Skeletal muscle tissue (tissue), 4 donors: ENCODE measurements around the gene ESRRB. TPM values are rescaled to one million over a fixed set of nuclear protein-coding genes. Genes with fewer than 3 reads are reported as not detected.

ENCODE experiments used
- H3K27ac ChIP-seq: one replicate; pipeline ENCODE4 v1.7.0; 2013; ENCODE audit warnings: mild to moderate bottlenecking, low read depth, low read length, inconsistent platforms
- H3K27me3 ChIP-seq, 3 donors: one replicate each; pipeline ENCODE4 v1.7.0; 2013; ENCODE audit warnings: low read length in 3 of 3; ENCODE audit not compliant: control insufficient read depth in 3 of 3, insufficient read depth in 3 of 3
- H3K36me3 ChIP-seq, 3 donors: one replicate each; pipeline ENCODE4 v1.7.0; 2013; ENCODE audit warnings: low read length in 3 of 3; ENCODE audit not compliant: control insufficient read depth in 3 of 3, insufficient read depth in 3 of 3
- H3K4me1 ChIP-seq, 3 donors: one replicate each; pipeline ENCODE4 v1.7.0; 2013; ENCODE audit warnings: low read length in 3 of 3, mild to moderate bottlenecking in 3 of 3; ENCODE audit not compliant: control insufficient read depth in 3 of 3, insufficient read depth in 3 of 3
- H3K4me3 ChIP-seq, 3 donors: one replicate each; pipeline ENCODE4 v1.7.0; 2013; ENCODE audit warnings: low read length in 3 of 3
- H3K9ac ChIP-seq, 3 donors: one replicate each; pipeline ENCODE4 v1.7.0; 2013; ENCODE audit warnings: low read length in 3 of 3, mild to moderate bottlenecking in 3 of 3, moderate library complexity in 2 of 3, low read depth in 1 of 3
- H3K9me3 ChIP-seq, 3 donors: one replicate each; pipeline ENCODE4 v1.7.0; 2013; ENCODE audit warnings: low read length in 3 of 3; ENCODE audit not compliant: control insufficient read depth in 3 of 3
- total RNA-seq: library from RNA; depleted of rRNA; stranded (reverse); fragments of >200 nt; gene quantifications from one replicate; pipeline ENCODE4 v1.2.3, GENCODE V29; 2014
- donor health status: Osteomylitis.

Gene ESRRB
- total RNA-seq, 1 donor from 2014 or later: 1.6 TPM

DNA sequence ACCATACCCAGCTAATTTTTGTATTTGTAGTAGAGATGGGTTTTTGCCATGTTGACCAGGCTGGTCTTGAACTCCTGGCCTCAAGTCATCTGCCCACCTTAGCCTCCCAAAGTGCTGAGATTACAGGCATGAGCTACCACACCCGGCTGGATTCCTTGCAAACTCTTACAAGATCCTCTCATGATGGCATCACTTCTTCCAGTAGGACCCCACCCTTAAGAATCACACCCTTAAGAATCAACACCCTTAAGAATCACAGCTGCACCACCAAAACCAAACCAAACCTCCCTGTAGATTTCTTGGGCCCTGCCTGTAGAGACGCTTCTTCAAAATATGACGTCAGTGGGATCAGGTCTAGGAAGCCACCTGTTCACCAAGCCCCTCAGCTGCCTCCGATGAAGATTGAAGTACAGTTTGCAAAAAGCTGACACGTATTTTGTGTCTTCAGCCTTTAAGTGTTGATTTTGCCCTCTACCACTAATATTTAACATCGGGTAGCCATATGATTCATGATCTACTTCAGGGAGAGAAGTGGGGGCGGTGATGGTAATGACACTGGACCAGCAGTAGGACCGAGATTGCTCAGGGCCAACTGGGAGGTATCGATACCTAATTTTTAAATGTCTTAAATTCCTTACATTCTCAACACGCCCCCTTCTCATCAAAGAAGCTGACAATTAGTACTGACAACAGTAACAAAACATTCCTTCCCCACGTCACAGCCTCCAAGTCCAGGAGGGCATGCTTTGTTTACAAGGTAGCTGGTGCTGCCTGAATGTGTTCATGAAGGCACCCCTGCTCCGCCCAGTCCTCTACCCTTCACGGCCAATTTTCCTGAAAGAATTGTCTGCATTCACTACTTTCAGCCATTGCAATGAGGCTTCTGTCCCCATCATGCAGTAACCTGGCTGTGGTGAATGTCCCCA lies 57.2 kb downstream of the ESRRB start:
- Histone ChIP-seq H3K27me3 (no peaks in the 10 kb centered on the region), H3K4me3 (no peak overlapping the region), H3K4me1 (no peaks in the 10 kb centered on the region), H3K36me3 (no peaks in the 10 kb centered on the region), H3K9me3 (no peaks in the 10 kb centered on the region), H3K9ac (no peak overlapping the region), H3K27ac (no peak overlapping the region)

DNA sequence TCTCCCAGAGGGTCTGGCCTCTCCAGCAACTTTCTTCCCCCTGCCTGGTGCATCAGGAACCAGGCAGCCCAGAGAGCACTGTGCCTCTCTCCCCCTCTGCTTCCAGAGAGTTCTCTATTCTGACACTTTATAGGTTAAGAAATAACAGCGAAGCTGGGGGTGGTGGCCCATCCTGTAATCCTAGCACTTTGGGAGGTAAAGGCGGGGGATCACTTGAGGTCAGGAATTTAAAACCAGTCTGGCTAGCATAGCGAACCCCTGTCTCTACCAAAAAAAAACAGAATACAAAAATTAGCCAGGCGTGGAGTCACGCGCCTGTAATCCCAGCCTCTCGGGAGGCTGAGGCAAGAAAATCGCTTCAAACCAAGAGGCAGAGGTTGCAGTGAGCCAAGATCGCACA lies 58.3 kb downstream of the ESRRB start:
- Histone ChIP-seq H3K36me3 (no peaks in the 10 kb centered on the region), H3K4me3 (no peak overlapping the region), H3K27me3 (no peaks in the 10 kb centered on the region), H3K9ac (no peak overlapping the region), H3K27ac (no peak overlapping the region), H3K9me3 (no peaks in the 10 kb centered on the region), H3K4me1 (no peaks in the 10 kb centered on the region)

DNA sequence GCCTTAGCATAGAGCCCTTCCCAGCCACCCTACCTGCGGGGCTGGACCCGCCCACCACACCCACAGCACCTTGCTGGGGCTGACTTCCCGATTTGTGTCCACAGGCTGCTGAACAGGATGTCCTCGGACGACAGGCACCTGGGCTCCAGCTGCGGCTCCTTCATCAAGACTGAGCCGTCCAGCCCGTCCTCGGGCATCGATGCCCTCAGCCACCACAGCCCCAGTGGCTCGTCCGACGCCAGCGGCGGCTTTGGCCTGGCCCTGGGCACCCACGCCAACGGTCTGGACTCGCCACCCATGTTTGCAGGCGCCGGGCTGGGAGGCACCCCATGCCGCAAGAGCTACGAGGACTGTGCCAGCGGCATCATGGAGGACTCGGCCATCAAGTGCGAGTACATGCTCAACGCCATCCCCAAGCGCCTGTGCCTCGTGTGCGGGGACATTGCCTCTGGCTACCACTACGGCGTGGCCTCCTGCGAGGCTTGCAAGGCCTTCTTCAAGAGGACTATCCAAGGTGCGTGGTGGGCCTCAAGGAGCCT lies 63.4 kb downstream of the ESRRB start:
- no peaks in the 10 kb centered on the region for H3K9me3 ChIP-seq
- peaks cover 0 to 7% (median 0%) of the 10 kb centered on the region in 3 donors for H3K36me3 ChIP-seq

DNA sequence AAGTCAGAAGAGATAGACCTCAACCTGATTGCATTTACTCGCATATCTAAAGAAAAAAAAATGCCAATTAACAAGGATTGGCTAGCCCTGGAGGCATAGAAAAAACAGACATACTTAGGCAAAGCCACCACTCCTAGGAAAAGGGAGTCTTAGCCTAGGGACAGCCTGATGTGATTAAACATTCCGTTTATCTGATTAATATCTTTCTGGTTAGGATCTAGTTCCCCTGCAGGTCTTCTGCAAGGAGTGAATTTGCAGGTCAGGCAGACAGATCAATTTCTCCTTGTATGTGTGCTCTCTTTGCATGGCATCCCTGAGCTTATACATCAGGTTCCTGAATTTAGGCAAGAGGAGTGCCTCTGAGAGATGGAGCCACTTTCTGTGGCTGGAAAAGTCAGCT lies 70.5 kb downstream of the ESRRB start:
- Histone ChIP-seq H3K27ac (no peak overlapping the region), H3K4me3 (no peak overlapping the region), H3K4me1 (no peaks in the 10 kb centered on the region), H3K27me3 (no peaks in the 10 kb centered on the region), H3K36me3 (peaks cover 0 to 6% (median 0%) of the 10 kb centered on the region in 3 donors), H3K9ac (no peak overlapping the region), H3K9me3 (no peaks in the 10 kb centered on the region)

More for the DNA sequence above, 63.4 kb downstream of the ESRRB start:
- H3K27me3 ChIP-seq: no peaks in the 10 kb centered on the region
- H3K4me1 ChIP-seq: no peaks in the 10 kb centered on the region
- H3K9ac ChIP-seq: no peak overlapping the region
- no peak overlapping the region for H3K4me3 ChIP-seq
- H3K27ac ChIP-seq: no peak overlapping the region

DNA sequence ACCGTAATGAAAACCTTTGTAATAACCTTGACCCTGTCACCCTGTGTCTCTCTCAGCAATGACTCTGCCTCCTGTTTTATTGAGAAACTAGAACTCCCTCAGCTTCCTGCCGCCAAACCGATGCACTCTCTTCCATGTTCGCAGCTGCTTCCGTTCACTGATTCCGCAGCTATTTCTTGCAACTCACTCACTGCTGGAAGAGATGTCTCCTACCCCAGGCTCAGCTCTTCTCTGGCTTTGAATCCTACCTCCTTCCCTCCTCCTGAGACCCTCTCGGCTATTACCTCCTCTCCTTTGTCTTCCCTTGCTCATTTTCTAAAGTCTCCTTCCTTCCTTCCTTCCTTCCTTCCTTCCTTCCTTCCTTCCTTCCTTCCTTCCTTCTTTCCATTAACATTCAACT lies 71.0 kb downstream of the ESRRB start:
- Histone ChIP-seq H3K27ac (no peak overlapping the region), H3K4me1 (no peaks in the 10 kb centered on the region), H3K27me3 (no peaks in the 10 kb centered on the region), H3K4me3 (no peak overlapping the region), H3K36me3 (peaks cover 0 to 3% (median 0%) of the 10 kb centered on the region in 3 donors), H3K9me3 (no peaks in the 10 kb centered on the region), H3K9ac (no peak overlapping the region)

DNA sequence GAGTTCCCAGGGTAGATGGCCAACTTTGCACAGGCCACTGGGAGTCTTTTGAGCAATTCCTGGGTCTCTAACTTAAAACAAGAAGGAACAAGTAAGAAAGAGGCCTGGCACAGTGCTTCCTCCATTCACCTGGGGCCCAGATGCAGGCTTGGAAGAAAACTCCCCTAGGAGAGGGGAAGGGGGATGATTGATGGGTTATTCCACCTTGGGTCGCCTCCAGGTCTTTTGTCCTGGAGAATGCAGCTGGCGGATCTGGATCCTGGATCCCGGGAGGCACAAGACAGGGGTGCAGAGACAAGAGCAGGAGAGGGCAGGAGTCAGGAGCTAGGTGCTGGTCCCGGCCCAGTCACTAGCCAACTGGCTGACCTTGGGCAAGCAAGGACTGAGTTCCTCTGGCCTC lies 74.5 kb downstream of the ESRRB start:
- Histone ChIP-seq H3K9me3 (no peaks in the 10 kb centered on the region), H3K4me1 (no peaks in the 10 kb centered on the region), H3K4me3 (no peak overlapping the region), H3K27ac (no peak overlapping the region), H3K9ac (no peak overlapping the region), H3K27me3 (no peaks in the 10 kb centered on the region), H3K36me3 (peaks cover 0 to 3% (median 0%) of the 10 kb centered on the region in 3 donors)

DNA sequence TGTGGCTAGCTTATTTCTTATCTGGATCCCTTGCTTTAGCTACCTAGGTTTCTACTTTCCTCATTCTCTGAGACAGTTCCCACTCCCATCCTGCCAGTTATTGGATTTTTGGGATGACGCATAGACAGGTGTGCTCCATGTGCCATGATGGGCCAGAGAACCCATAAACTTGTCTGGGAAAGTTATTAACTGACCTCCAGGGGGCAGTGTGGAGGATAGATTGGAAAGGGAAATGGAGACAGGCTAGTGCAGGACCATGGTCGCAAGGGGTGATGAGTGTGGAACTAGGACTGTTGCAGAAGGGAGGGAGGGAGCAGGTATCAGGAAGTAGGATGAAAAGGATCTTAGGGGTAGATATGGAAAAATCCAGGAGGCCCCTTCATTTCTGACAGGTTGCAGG lies 80.3 kb downstream of the ESRRB start:
- Histone ChIP-seq H3K27ac (no peak overlapping the region), H3K27me3 (no peaks in the 10 kb centered on the region), H3K36me3 (no peaks in the 10 kb centered on the region), H3K9ac (no peak overlapping the region), H3K9me3 (no peaks in the 10 kb centered on the region), H3K4me3 (no peak overlapping the region), H3K4me1 (no peaks in the 10 kb centered on the region)

DNA sequence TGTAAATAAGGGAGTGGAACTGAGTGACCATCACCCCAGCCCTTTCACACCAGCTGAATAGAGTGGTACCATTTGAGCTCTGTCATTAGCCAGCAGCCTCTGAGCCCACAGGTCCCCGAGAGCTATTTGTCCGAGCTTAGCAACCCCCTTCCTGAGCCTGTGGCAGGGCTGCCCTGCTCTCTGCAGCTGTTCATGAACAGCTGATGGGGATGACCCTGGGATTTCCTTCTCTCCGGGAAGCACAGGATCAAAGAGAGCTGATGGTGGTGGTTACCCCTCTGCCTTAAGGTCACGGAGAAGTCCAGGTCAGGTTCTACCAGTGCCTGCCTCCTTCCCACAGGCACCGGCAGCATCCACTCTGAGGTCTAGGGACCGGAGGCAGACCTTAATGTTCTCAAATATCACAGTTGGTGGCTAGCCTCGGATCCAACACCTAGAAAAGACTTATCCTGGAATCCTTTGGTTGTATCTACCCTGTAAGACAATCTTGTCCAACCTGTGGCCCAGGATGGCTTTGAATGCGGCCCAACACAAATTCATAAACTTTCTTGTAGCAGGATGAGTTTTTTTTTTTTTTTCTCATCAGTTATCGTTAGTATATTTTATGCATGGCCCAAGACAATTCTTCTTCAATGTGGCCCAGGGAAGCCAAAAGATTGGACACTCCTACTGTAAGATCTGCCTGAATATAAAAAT lies 81.1 kb downstream of the ESRRB start:
- Histone ChIP-seq H3K9ac (no peak overlapping the region), H3K36me3 (no peaks in the 10 kb centered on the region), H3K27me3 (no peaks in the 10 kb centered on the region), H3K4me3 (no peak overlapping the region), H3K4me1 (no peaks in the 10 kb centered on the region), H3K27ac (no peak overlapping the region), H3K9me3 (no peaks in the 10 kb centered on the region)

DNA sequence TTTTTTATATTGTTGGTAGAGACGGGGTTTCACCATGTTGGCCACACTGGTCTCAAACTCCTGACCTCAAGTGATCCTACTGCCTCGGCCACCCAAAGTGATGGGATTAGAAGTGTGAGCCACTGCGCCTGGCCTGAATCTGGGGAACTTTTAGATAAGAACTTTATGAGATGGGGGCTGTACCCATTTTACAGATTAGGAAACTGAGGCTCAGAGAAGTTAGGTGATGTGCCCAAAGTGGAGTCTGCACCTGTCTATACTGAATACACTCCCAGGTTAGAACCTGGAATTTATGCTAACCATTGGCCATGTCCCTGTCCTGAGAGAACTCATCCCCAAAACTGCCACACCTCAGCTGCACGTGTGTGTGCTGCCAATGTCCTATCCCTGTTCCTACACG lies 81.9 kb downstream of the ESRRB start:
- H3K27me3 ChIP-seq: no peaks in the 10 kb centered on the region
- no peak overlapping the region for H3K9ac ChIP-seq
- no peaks in the 10 kb centered on the region for H3K4me1 ChIP-seq
- H3K27ac ChIP-seq: no peak overlapping the region
- no peak overlapping the region for H3K4me3 ChIP-seq
- no peaks in the 10 kb centered on the region for H3K36me3 ChIP-seq
- no peaks in the 10 kb centered on the region for H3K9me3 ChIP-seq

DNA sequence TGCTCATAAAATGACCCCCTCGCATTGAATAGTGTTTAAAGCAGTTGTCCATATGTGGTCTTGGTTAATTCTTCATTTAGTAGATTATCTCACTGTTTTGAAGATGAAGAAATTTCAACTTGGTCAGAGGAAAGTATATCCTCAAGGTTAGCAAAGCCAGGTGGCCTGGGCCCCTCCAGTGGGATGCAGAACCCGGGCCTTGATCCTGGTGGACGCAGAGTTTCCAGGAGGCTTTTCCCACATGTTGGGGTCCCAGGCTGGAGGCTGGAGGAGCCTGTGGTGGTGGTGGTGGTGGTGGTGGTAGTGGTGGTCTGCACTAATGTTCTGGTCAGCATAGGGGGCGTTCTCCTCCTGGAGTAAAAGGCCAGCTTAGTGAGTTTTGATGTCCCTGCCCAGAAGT lies 85.9 kb downstream of the ESRRB start:
- no peak overlapping the region for H3K27ac ChIP-seq
- no peaks in the 10 kb centered on the region for H3K9me3 ChIP-seq
- no peak overlapping the region for H3K4me3 ChIP-seq
- no peaks in the 10 kb centered on the region for H3K36me3 ChIP-seq
- H3K9ac ChIP-seq: no peak overlapping the region
- H3K27me3 ChIP-seq: no peaks in the 10 kb centered on the region
- peaks cover 0 to 2% (median 2%) of the 10 kb centered on the region in 3 donors for H3K4me1 ChIP-seq
